ENCODE data around the gene HAUS2.
"Not testable (repeated sequence)": the region's sequence is repeated elsewhere in the genome, so short reads cannot be mapped to it uniquely, and the experiment has no call there.

Gene HAUS2

GRCh38 chr15:42593143-42593542, 44.5 kb downstream of the HAUS2 start:
- intact Hi-C loops (cut with DNase I; ENCODE audit: low total_unique reads): no loop called here
- Histone ChIP-seq H3K9me3 (no peaks in the 10 kb centered on the region), H3K27me3 (no peaks in the 10 kb centered on the region), H3K4me1 (peaks cover 0 to 61% (median 17%) of the 10 kb centered on the region in 4 donors), H3K4me3 (no peak overlapping the region), H3K27ac (peak overlapping the region; percentile 34), H3K36me3 (no peaks in the 10 kb centered on the region)
- no peak for TF ChIP-seq CTCF (IDR thresholded peaks at IDR 0.05)
- DNase-seq: peak in 1 of 2 donors; percentile 72

GRCh38 chr15:42594095-42594494, 45.5 kb downstream of the HAUS2 start:
- H3K4me3 ChIP-seq: no peak overlapping the region
- intact Hi-C loops (cut with DNase I; ENCODE audit: low total_unique reads): no loop called here

GRCh38 chr15:42595626-42596240, 47.1 kb downstream of the HAUS2 start:
- Histone ChIP-seq H3K27ac (peak overlapping the region; percentile 1 to 42), H3K9me3 (no peaks in the 10 kb centered on the region), H3K27me3 (no peaks in the 10 kb centered on the region), H3K4me1 (peaks cover 0 to 67% (median 16%) of the 10 kb centered on the region in 4 donors), H3K36me3 (no peaks in the 10 kb centered on the region), H3K4me3 (no peak overlapping the region)
- DNase-seq: no peak
- intact Hi-C loops (cut with DNase I; ENCODE audit: low total_unique reads): no loop called here
- TF ChIP-seq CTCF (IDR thresholded peaks at IDR 0.05): no peak

More at GRCh38 chr15:42594095-42594494, 45.5 kb downstream of the HAUS2 start:
- no peak for DNase-seq
- Histone ChIP-seq H3K9me3 (no peaks in the 10 kb centered on the region), H3K27ac (peak overlapping the region; percentile 34 to 58), H3K36me3 (no peaks in the 10 kb centered on the region), H3K4me1 (peaks cover 0 to 65% (median 16%) of the 10 kb centered on the region in 4 donors), H3K27me3 (no peaks in the 10 kb centered on the region)
- no peak for TF ChIP-seq CTCF (IDR thresholded peaks at IDR 0.05)

GRCh38 chr15:42601316-42601715, 52.7 kb downstream of the HAUS2 start:
- peaks cover 0 to 35% (median 10%) of the 10 kb centered on the region in 4 donors for H3K4me1 ChIP-seq
- H3K36me3 ChIP-seq; H3K9me3 ChIP-seq; DNase-seq; H3K27me3 ChIP-seq; H3K4me3 ChIP-seq; intact Hi-C loops (cut with DNase I; ENCODE audit: low total_unique reads); H3K27ac ChIP-seq: not testable (repeated sequence)

- DNase-seq: no peak
- no peaks in the 10 kb centered on the region for H3K9me3 ChIP-seq
- H3K27ac ChIP-seq: no peak overlapping the region
- H3K4me3 ChIP-seq: no peak overlapping the region
- intact Hi-C loops (cut with DNase I; ENCODE audit: low total_unique reads): no loop called here
- no peaks in the 10 kb centered on the region for H3K27me3 ChIP-seq
- peaks cover 0 to 32% (median 11%) of the 10 kb centered on the region in 4 donors for H3K4me1 ChIP-seq
- peaks cover 0 to 7% (median 0%) of the 10 kb centered on the region in 3 donors for H3K36me3 ChIP-seq
- TF ChIP-seq CTCF (IDR thresholded peaks at IDR 0.05): no peak
These were observed 53.9 kb downstream of the HAUS2 start for GRCh38 chr15:42602501-42602900.

GRCh38 chr15:42603978-42604377, 55.3 kb downstream of the HAUS2 start:
- H3K27ac ChIP-seq: no peak overlapping the region
- H3K9me3 ChIP-seq: no peaks in the 10 kb centered on the region
- H3K4me3 ChIP-seq: no peak overlapping the region
- no peak for TF ChIP-seq CTCF (IDR thresholded peaks at IDR 0.05)
- no peak for DNase-seq
- peaks cover 0 to 7% (median 0%) of the 10 kb centered on the region in 3 donors for H3K36me3 ChIP-seq
- intact Hi-C loops (cut with DNase I; ENCODE audit: low total_unique reads): no loop called here
- no peaks in the 10 kb centered on the region for H3K27me3 ChIP-seq
- peaks cover 0 to 36% (median 16%) of the 10 kb centered on the region in 4 donors for H3K4me1 ChIP-seq

Measured in tibial artery (tissue), 4 donors.